Measurements from ENCODE around the gene ADGRA1. TPM values are rescaled to one million over a fixed set of nuclear protein-coding genes. Genes with fewer than 3 reads are reported as not detected.

The ADGRA1 gene
- total and polyA plus RNA-seq, 2 experiments from 2014 or later = 0.23 to 0.52 TPM

- no peaks in the 10 kb centered on the region for H3K9me2 ChIP-seq (ENCODE audit: insufficient read depth)
- no peaks in the 10 kb centered on the region for H3F3A ChIP-seq (replicated peaks; ENCODE audit: low read depth)
- Mint-ChIP-seq H3K27ac (no peak overlapping the region), H3K4me3 (no peak overlapping the region), H3K27me3 (ENCODE audit: insufficient read depth, low read depth, poor library complexity) (peaks cover 10% of the 10 kb centered on the region), H3K36me3 (ENCODE audit: low read depth) (no peaks in the 10 kb centered on the region), H3K4me1 (peaks cover 7% of the 10 kb centered on the region; the same call in 2 of the 3 replicates), H3K9me3 (no peaks in the 10 kb centered on the region)
- H3K27ac ChIP-seq (ENCODE audit: low read depth) = no peak overlapping the region
- no peaks in the 10 kb centered on the region; the same call in 1 of the 2 replicates for H3K36me3 ChIP-seq (ENCODE audit: insufficient read depth)
- TF ChIP-seq EZH2 (IDR thresholded peaks at IDR 0.05; ENCODE audit: low read depth, unreplicated experiment) = no peak
- no peak for TF ChIP-seq CREB1 (CRISPR knock-in tag; IDR thresholded peaks at IDR 0.05; ENCODE audit: low read depth)
- no peak for TF ChIP-seq NANOG (IDR thresholded peaks at IDR 0.05; ENCODE audit: borderline replicate concordance)
- TF ChIP-seq POLR2AphosphoS5 (IDR thresholded peaks at IDR 0.05; ENCODE audit: low read depth) = no peak
- TF ChIP-seq STAT1 (IDR thresholded peaks at IDR 0.05; ENCODE audit: unreplicated experiment) = no peak
- no peak for TF ChIP-seq ZNF462 (CRISPR knock-in tag; IDR thresholded peaks at IDR 0.05)
- no peak for TF ChIP-seq ETS1 (IDR thresholded peaks at IDR 0.05)
- no peak for TF ChIP-seq ZNF331 (CRISPR knock-in tag; IDR thresholded peaks at IDR 0.05; ENCODE audit: low read depth)
- no peak for TF ChIP-seq JUNB (IDR thresholded peaks at IDR 0.05; ENCODE audit: unreplicated experiment)
- TF ChIP-seq CTCF (conservative IDR thresholded peaks at IDR 0.05; ENCODE audit: low read depth in 2 of 2) = no peak
- TF ChIP-seq REST (IDR thresholded peaks at IDR 0.05; ENCODE audit: unreplicated experiment) = no peak
- no peak for TF ChIP-seq ZNF114 (CRISPR knock-in tag; IDR thresholded peaks at IDR 0.05)
- no peak for TF ChIP-seq EZH2phosphoT487 (IDR thresholded peaks at IDR 0.05; ENCODE audit: unreplicated experiment)
- no peaks in the 10 kb centered on the region for H4K20me1 ChIP-seq (replicated peaks; ENCODE audit: insufficient read depth)
- DNase-seq (ENCODE audit: low spot score) (no peak), ATAC-seq (no peak)
- H3K4me3 ChIP-seq = no peak overlapping the region
- H3K4me1 ChIP-seq (ENCODE audit: insufficient read depth) = no peaks in the 10 kb centered on the region
- no peak overlapping the region for H2AFZ ChIP-seq
- H3K79me2 ChIP-seq (replicated peaks; ENCODE audit: insufficient read depth) = no peaks in the 10 kb centered on the region
- no peaks in the 10 kb centered on the region for H3K27me3 ChIP-seq (ENCODE audit: insufficient read depth)
- no peak overlapping the region for H3K4me2 ChIP-seq
Measured at GRCh38 chr10:133049639-133050038, 38.1 kb upstream of the ADGRA1 start.
